ENCODE measurements around the gene SERPINA12. TPM values are rescaled to one million over a fixed set of nuclear protein-coding genes. Genes with fewer than 3 reads are reported as not detected.

The SERPINA12 gene
- total RNA-seq, 1 donor from 2014 or later = not detected

DNA sequence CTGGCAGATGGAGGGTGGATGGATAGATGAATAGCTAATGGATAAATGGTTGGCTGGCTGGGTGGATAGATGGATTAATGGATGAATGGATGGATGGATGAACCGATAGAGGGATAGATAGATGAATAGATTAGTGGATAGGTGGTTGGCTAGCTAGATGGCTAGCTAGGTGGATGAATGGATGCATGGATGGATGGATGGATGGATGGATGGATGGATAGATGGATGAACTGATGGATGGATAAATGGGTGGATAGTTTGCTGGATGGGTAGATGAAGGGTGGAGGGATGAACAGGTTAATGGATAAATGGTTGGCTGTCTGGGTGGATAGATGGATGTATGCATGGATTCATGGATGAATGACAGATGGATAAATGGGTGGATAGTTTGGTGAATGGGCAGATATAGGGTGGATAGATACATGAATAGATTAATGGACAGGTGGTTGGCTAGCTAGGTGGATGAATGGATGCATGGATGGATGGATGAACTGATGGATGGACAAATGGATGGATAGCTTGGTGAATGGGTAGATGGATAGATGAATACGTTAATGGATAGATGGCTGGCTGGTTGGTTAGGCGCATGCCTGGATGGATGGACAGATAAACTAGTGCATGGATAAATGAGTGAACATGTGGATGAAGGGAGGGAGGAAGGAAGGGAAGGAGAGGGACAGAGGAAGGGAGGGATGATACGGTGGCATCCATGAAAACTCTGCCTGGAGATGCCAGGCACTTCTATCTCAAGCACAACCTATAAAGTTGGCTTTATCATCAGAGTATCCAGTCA lies 41.3 kb downstream of the SERPINA12 start:
- Histone ChIP-seq H3K27ac (no peak overlapping the region), H3K4me3 (no peak overlapping the region), H3K9me3 (no peaks in the 10 kb centered on the region), H3K27me3 (no peaks in the 10 kb centered on the region), H3K36me3 (no peaks in the 10 kb centered on the region), H3K4me1 (no peaks in the 10 kb centered on the region)
- TF ChIP-seq, protein P1, sequence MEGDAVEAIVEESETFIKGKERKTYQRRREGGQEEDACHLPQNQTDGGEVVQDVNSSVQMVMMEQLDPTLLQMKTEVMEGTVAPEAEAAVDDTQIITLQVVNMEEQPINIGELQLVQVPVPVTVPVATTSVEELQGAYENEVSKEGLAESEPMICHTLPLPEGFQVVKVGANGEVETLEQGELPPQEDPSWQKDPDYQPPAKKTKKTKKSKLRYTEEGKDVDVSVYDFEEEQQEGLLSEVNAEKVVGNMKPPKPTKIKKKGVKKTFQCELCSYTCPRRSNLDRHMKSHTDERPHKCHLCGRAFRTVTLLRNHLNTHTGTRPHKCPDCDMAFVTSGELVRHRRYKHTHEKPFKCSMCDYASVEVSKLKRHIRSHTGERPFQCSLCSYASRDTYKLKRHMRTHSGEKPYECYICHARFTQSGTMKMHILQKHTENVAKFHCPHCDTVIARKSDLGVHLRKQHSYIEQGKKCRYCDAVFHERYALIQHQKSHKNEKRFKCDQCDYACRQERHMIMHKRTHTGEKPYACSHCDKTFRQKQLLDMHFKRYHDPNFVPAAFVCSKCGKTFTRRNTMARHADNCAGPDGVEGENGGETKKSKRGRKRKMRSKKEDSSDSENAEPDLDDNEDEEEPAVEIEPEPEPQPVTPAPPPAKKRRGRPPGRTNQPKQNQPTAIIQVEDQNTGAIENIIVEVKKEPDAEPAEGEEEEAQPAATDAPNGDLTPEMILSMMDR (IDR thresholded peaks at IDR 0.05) = no peak
- intact Hi-C loops (cut with DNase I) = no loop called here
- DNase-seq = no peak
- no peak for ATAC-seq

DNA sequence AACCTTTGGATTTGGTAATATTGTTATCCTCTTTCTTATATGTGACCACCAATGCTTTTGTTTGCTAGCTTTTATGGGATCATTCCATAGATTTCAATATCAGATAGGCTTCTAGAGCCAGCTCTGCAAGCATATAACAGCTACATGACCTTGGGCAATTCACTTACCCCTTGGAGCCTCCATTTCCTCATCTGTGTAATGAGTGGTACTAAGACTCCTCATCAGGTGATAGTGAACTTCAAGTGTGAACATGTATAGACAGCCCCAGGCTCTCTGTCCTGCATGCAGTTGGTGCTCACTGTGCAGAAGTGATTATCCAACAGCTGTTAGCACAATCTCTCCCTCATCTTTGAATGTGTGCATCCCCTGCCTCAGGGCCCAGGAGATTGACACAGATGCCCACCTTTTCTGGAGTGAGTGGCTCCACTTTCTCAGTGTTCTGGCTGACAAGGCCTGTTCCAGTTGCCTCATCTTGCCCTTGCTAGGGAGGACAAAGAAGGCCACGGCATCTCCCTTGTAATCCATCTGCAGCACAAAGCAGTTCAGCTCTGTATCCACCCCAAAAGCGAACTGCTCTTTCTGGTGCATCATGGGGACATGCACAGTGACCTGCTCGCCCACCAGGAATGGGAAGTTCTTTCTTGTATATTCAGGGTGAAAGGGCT lies 42.4 kb downstream of the SERPINA12 start:
- Histone ChIP-seq H3K4me1 (no peaks in the 10 kb centered on the region), H3K27me3 (no peaks in the 10 kb centered on the region), H3K36me3 (no peaks in the 10 kb centered on the region), H3K27ac (no peak overlapping the region), H3K4me3 (no peak overlapping the region), H3K9me3 (no peaks in the 10 kb centered on the region)
- DNase-seq = no peak
- intact Hi-C loops (cut with DNase I) = no loop called here
- TF ChIP-seq, protein P1 (IDR thresholded peaks at IDR 0.05) = no peak
- ATAC-seq = no peak

DNA sequence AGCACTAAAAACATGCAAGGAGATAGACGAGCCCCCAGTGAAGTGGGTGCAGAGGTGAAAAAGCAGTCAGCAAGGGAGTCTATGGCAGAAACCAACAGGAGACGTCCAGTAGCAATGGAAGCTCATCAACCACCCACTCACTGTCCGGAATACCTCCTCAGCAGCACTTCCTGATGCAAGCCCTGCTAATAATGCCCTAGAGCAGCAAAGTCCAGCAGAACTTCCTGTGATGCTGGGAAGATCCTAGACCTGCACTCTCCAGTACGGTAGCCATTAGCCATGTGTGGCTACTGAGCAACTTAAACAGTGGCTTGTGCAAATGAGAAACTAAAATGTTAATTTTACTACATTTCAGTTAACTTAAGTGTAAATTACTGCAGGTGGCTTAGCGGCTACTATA lies 44.2 kb downstream of the SERPINA12 start:
- H3K4me1 ChIP-seq = no peaks in the 10 kb centered on the region
- H3K9me3 ChIP-seq = no peaks in the 10 kb centered on the region
- ATAC-seq = no peak
- H3K27ac ChIP-seq = no peak overlapping the region
- no peaks in the 10 kb centered on the region for H3K27me3 ChIP-seq
- DNase-seq = no peak
- H3K4me3 ChIP-seq = no peak overlapping the region
- intact Hi-C loops (cut with DNase I) = no loop called here
- no peaks in the 10 kb centered on the region for H3K36me3 ChIP-seq
- TF ChIP-seq, protein P1 (IDR thresholded peaks at IDR 0.05) = no peak

DNA sequence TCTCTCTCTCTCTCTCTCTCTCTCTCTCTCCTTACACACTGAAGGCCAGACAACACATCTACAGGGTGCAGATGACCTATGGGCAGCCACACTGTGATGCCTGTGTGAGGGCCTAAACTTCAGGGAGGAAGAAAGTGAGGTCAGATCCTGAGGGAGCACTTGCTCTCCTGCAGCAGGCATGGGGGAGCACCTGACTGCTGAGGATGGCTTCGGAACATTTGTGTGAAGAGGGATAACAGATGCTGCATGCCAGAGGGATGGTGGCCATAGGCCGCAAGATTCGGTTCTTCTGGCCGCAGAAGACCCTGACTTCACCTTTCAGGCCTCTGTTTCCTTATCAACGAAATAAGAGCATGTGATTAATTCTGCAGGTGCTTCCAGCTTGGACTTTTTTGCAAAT lies 45.0 kb downstream of the SERPINA12 start:
- DNase-seq (no peak), ATAC-seq (no peak)
- H3K27me3 ChIP-seq = no peaks in the 10 kb centered on the region
- H3K9me3 ChIP-seq = no peaks in the 10 kb centered on the region
- H3K27ac ChIP-seq = no peak overlapping the region
- TF ChIP-seq, protein P1 (IDR thresholded peaks at IDR 0.05) = no peak
- intact Hi-C loops (cut with DNase I) = no loop called here
- no peak overlapping the region for H3K4me3 ChIP-seq
- H3K4me1 ChIP-seq = no peaks in the 10 kb centered on the region
- no peaks in the 10 kb centered on the region for H3K36me3 ChIP-seq

DNA sequence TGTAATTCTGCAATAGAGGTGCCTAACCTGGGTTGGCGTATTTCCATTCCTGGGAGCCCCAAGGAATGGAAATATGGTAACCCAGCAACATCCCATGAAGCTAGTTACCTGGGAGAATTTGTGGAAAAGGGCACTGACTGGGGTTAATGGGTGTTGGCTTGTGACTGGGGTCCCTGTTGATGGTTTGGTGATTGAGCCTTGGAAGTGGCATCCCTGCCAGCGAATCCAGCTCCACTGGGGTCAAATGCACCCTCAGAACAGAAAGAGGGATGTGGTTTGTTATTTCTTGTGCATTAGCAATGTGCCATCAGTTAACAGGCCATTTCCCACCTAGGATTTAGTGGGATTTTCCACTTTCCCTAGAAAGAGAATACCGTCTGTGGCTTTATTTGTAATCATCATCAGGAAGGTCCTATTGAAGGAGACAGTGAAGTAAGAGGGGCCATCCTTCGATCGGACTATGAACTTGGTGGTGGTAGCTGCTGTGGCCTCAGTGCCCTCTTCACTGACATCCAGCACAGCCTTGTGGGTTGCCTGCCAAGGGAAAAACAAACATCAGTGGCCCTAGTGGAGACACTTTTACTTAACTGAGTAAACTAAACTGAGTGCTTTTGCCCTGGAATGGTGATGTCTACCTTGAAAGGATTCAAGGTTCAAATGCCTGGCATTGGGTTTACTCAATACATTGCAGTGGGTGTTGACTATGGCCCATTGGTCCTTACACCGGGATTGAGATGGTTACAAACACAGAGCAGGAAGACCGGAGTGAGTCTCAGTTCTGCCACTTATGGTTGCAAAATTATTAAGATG lies 46.3 kb downstream of the SERPINA12 start:
- ATAC-seq = no peak
- Histone ChIP-seq H3K4me3 (no peak overlapping the region), H3K36me3 (no peaks in the 10 kb centered on the region), H3K9me3 (no peaks in the 10 kb centered on the region), H3K4me1 (no peaks in the 10 kb centered on the region), H3K27ac (no peak overlapping the region), H3K27me3 (no peaks in the 10 kb centered on the region)
- TF ChIP-seq, protein P1 (IDR thresholded peaks at IDR 0.05) = no peak
- DNase-seq = no peak
- intact Hi-C loops (cut with DNase I) = no loop called here
